ENCODE measurements around the gene ADAMTS12.
"Not testable (repeated sequence)": the region's sequence is repeated elsewhere in the genome, so short reads cannot be mapped to it uniquely, and the experiment has no call there.

ADAMTS12 gene

DNA sequence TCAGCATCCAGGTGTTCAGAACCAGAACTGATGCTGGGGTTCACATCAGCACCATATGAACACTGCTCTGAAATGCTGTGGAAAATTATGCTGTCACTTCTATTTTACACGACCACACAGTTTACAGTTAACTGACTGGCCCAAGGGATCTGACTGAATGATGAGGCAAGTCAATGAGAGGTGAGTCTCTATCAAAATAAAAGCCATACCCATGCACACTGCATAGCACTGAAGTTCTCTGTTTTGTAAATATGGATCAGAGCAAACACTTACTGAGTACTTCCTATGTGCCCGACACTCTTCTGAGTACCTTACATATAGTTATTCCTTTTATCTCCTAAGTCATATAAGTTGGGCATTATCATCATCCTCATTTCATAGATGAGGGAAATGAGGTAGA lies 328.3 kb downstream of the ADAMTS12 start:
- no peaks in the 10 kb centered on the region for H3K9me3 ChIP-seq (ENCODE audit: low read length)
- no peak overlapping the region for H3K4me3 ChIP-seq (ENCODE audit: low read depth in 1 of 2, low read length in 2 of 2)

DNA sequence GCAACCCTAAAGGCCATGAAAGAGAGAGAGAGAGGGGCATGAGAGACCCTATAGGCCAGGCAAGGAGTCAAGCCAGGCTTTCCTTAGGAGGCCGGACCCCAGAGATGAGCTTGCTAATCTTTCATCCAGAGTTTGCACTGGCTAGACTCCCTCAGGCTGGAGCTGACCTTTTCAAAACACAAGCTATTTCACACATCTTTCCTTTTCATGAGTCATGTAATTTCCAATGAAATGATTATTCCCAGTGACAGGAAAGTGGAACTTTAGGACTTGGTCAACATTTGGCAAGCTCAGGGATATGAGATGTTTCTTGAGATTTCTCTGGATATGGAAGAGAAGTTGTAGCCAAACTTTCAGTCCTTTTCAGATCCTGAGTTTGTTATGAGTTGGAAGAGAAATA lies 333.3 kb downstream of the ADAMTS12 start:
- Histone ChIP-seq H3K36me3 (ENCODE audit: insufficient read depth, low read length) (peaks cover 4% of the 10 kb centered on the region), H3K4me1 (ENCODE audit: insufficient read depth, low read length) (peaks cover 4% of the 10 kb centered on the region), H3K27ac (ENCODE audit: low read depth, low read length) (no peak overlapping the region), H3K4me3 (ENCODE audit: low read depth in 1 of 2, low read length in 2 of 2) (no peak overlapping the region), H3K27me3 (ENCODE audit: control insufficient read depth in 1 of 2, insufficient read depth in 2 of 2, low read length in 2 of 2) (no peaks in the 10 kb centered on the region), H3K9ac (ENCODE audit: low read length) (no peak overlapping the region), H3K9me3 (ENCODE audit: low read length) (no peaks in the 10 kb centered on the region)

More for the DNA sequence above, 328.3 kb downstream of the ADAMTS12 start:
- Histone ChIP-seq H3K9ac (ENCODE audit: low read length) (no peak overlapping the region), H3K27ac (ENCODE audit: low read depth, low read length) (no peak overlapping the region), H3K36me3 (ENCODE audit: insufficient read depth, low read length) (no peaks in the 10 kb centered on the region), H3K4me1 (ENCODE audit: insufficient read depth, low read length) (peaks cover 5% of the 10 kb centered on the region), H3K27me3 (ENCODE audit: control insufficient read depth in 1 of 2, insufficient read depth in 2 of 2, low read length in 2 of 2) (no peaks in the 10 kb centered on the region)

DNA sequence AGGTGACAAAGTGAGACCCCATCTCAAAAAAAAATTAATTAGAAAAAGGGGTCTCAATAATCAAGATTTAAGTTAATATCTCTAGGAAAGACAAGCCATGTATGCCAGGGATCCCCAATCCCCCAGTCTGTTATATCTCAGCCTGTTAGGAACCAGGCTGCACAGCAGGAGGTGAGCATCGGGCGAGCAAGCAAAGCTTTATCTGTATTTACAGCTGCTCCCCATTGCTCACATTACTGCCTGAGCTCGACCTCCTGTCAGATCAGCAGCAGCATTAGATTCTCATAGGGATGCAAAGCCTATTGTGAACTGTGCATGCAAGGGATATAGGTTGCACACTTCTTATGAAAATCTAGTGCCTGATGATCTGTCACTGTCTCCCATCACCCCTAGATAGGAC lies 334.2 kb downstream of the ADAMTS12 start:
- H3K4me1 ChIP-seq (ENCODE audit: insufficient read depth, low read length), result no peaks in the 10 kb centered on the region
- H3K4me3 ChIP-seq (ENCODE audit: low read depth in 1 of 2, low read length in 2 of 2), result no peak overlapping the region
- H3K9me3 ChIP-seq (ENCODE audit: low read length), result no peaks in the 10 kb centered on the region
- H3K9ac ChIP-seq (ENCODE audit: low read length), result no peak overlapping the region
- no peak overlapping the region for H3K27ac ChIP-seq (ENCODE audit: low read depth, low read length)
- H3K36me3 ChIP-seq (ENCODE audit: insufficient read depth, low read length), result peaks cover 4% of the 10 kb centered on the region
- H3K27me3 ChIP-seq (ENCODE audit: control insufficient read depth in 1 of 2, insufficient read depth in 2 of 2, low read length in 2 of 2), result no peaks in the 10 kb centered on the region

DNA sequence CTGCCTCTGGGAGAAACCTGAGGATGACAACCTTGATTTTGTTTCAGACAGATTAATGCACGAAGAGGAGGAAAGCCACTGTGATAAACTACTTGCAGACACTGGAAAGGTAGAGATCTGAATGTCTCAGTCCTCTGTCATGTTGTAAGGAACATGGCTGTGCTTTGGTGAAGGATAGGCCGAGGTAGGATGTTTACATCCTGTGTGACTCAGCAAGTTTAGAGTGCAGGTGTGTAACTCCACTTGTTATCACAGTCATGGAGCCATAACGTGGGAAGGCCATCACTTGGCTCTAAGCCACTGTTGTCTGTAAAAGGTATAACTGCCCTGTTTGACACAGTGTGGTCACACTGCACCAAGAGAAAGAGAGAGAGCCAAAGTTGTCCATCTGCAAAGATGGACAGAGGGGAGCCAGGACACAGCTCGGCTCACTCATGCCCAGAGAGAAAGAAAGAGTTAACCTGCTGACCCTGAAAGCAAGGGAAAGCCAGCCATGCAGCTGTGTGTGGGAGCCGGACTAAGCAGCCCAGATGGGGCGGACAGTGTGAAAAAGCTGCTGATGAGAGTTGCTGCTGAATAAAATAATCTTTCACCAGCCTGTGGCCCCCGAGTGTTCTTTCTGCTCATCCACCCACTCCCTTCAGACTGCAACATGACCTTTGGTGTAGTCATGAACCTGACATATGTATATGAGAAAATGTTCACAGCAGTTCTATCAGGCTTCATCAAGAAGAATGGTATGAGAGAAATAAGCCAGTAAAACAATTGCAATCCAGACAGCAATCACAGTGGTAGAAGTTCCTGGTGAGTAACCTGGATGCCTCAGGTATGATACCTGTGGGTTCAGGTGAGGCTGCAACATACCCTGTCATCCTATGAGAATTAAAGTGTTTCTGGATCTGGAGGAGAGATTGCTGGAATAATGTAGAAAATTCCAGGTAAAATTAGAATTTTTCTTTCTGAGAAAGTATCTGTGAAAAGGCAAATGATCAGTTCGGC lies 335.2 kb downstream of the ADAMTS12 start:
- Histone ChIP-seq H3K27ac (ENCODE audit: low read depth, low read length) (no peak overlapping the region), H3K9me3 (ENCODE audit: low read length) (no peaks in the 10 kb centered on the region), H3K4me1 (ENCODE audit: insufficient read depth, low read length) (no peaks in the 10 kb centered on the region), H3K27me3 (ENCODE audit: control insufficient read depth in 1 of 2, insufficient read depth in 2 of 2, low read length in 2 of 2) (no peaks in the 10 kb centered on the region), H3K9ac (ENCODE audit: low read length) (no peak overlapping the region), H3K36me3 (ENCODE audit: insufficient read depth, low read length) (peaks cover 4% of the 10 kb centered on the region), H3K4me3 (ENCODE audit: low read depth in 1 of 2, low read length in 2 of 2) (no peak overlapping the region)

DNA sequence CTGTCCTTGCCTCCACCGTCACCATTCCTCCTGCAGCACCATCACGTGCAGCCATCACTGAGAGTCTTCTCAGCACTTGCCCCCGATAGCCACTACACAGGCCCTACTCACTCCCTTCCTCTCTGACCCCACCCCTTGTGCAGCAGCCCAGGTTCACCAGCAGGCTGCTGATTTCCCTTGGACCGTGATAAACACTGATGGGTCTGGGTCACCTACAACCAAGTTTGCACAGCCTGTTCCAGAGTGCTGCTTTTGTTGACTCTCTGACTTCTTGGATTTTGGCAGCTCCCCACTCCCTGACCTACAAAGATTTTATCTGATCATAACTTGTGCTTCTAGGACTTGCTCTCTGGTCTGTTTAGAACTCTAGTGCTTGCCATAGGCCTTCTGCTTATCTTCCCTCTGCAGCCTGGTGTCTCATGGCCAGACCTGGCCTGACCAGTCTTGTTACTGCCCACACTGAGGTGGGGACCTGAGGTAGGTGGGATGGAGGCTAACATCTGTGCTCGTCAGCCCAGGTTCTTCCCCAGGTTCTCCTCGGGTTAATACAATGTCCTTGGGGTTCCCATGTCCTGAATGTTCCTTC lies 341.7 kb downstream of the ADAMTS12 start:
- Histone ChIP-seq H3K36me3 (ENCODE audit: insufficient read depth, low read length) (peaks cover 10% of the 10 kb centered on the region), H3K27me3 (ENCODE audit: control insufficient read depth in 1 of 2, insufficient read depth in 2 of 2, low read length in 2 of 2) (no peaks in the 10 kb centered on the region), H3K9me3 (ENCODE audit: low read length) (no peaks in the 10 kb centered on the region), H3K9ac (ENCODE audit: low read length) (no peak overlapping the region), H3K4me1 (ENCODE audit: insufficient read depth, low read length) (no peaks in the 10 kb centered on the region), H3K27ac (ENCODE audit: low read depth, low read length) (no peak overlapping the region), H3K4me3 (ENCODE audit: low read depth in 1 of 2, low read length in 2 of 2) (no peak overlapping the region)

DNA sequence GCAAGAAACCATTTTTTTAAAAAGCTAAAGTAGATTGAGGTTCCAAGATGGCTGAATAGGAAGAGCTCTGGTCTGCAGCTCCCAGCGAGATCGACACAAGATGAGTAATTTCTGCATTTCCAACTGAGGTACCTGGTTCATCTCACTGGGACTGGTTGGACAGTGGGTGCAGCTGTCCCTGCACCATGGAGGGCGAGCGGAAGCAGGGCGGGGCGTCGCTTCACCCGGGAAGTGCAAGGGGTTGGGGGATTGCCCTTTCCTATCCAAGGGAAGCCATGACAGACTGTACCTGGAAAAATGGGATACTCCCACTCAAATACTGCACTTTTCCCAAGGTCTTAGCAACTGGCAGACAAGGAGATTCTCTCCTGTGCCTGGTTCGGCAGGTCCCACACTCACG lies 352.0 kb downstream of the ADAMTS12 start:
- H3K9ac ChIP-seq (ENCODE audit: low read length); H3K9me3 ChIP-seq (ENCODE audit: low read length): not testable (repeated sequence)

DNA sequence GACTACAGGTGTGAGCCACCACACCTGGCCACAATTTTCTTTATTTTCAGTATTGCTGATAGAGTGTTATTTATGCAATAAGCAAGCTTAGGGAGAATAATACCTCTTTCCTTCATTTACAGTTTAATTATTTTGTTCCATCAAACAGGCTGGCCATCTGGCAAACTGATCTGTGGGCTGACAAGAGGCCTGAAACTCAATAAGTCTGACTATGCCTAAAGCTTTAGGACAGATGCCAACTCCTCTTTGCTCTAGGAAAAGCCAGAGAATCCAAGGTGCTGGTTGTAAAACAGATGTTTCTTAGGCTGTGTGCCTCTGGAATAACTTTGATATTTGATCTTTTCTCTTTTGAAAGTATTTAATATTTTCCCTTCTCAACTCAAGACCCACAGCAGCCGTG lies 352.6 kb downstream of the ADAMTS12 start:
- Histone ChIP-seq H3K4me1 (ENCODE audit: insufficient read depth, low read length) (peaks cover 10% of the 10 kb centered on the region), H3K9me3 (ENCODE audit: low read length) (no peaks in the 10 kb centered on the region), H3K36me3 (ENCODE audit: insufficient read depth, low read length) (no peaks in the 10 kb centered on the region), H3K27me3 (ENCODE audit: control insufficient read depth in 1 of 2, insufficient read depth in 2 of 2, low read length in 2 of 2) (no peaks in the 10 kb centered on the region), H3K27ac (ENCODE audit: low read depth, low read length) (no peak overlapping the region), H3K4me3 (ENCODE audit: low read depth in 1 of 2, low read length in 2 of 2) (no peak overlapping the region), H3K9ac (ENCODE audit: low read length) (no peak overlapping the region)

More for the DNA sequence above, 352.0 kb downstream of the ADAMTS12 start:
- H3K36me3 ChIP-seq (ENCODE audit: insufficient read depth, low read length); H3K4me3 ChIP-seq (ENCODE audit: low read depth in 1 of 2, low read length in 2 of 2); H3K27ac ChIP-seq (ENCODE audit: low read depth, low read length); H3K4me1 ChIP-seq (ENCODE audit: insufficient read depth, low read length); H3K27me3 ChIP-seq (ENCODE audit: control insufficient read depth in 1 of 2, insufficient read depth in 2 of 2, low read length in 2 of 2): not testable (repeated sequence)

DNA sequence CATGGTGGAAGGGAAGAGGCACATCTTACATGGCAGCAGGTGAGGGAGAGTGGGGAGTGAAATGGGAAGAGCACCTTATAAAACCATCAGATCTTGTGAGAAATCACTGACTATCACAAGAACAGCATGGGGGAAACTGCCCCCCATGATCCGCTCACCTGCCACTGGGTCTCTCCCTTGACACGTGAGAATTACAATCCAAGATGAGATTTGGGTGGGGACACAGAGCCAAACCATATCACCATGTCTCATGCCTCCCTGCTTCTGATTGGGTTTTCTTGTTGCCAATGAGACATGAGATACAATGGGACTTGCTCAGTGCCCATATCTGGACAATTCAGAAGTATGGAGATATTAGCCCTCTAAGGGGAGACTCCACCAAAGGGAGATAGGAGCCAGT lies 353.6 kb downstream of the ADAMTS12 start:
- H3K36me3 ChIP-seq (ENCODE audit: insufficient read depth, low read length), result no peaks in the 10 kb centered on the region
- H3K27me3 ChIP-seq (ENCODE audit: control insufficient read depth in 1 of 2, insufficient read depth in 2 of 2, low read length in 2 of 2), result no peaks in the 10 kb centered on the region
- no peaks in the 10 kb centered on the region for H3K9me3 ChIP-seq (ENCODE audit: low read length)
- peaks cover 10% of the 10 kb centered on the region for H3K4me1 ChIP-seq (ENCODE audit: insufficient read depth, low read length)
- no peak overlapping the region for H3K9ac ChIP-seq (ENCODE audit: low read length)
- H3K4me3 ChIP-seq (ENCODE audit: low read depth in 1 of 2, low read length in 2 of 2), result no peak overlapping the region
- no peak overlapping the region for H3K27ac ChIP-seq (ENCODE audit: low read depth, low read length)

DNA sequence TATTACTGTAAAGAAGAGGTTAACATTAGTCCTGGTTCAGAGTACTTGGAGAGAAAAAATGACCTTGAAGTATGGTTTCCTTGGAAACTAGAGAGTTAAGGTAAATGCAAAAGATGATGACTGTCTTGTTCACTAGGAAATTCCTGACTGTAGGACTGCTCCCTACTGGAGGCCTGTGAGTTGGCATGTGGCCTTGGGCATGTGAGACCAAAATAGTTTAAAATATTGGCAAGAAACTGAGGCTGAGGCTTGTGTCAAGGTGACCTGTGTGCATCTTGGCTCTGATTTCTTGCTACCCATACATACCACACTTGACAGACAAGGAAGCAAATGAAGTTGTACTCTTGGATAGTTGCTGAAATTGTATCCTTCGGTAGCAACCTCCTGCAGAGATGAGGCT lies 354.6 kb downstream of the ADAMTS12 start:
- Histone ChIP-seq H3K4me1 (ENCODE audit: insufficient read depth, low read length) (peaks cover 10% of the 10 kb centered on the region), H3K4me3 (ENCODE audit: low read depth in 1 of 2, low read length in 2 of 2) (no peak overlapping the region), H3K27ac (ENCODE audit: low read depth, low read length) (no peak overlapping the region), H3K36me3 (ENCODE audit: insufficient read depth, low read length) (no peaks in the 10 kb centered on the region), H3K9ac (ENCODE audit: low read length) (no peak overlapping the region), H3K27me3 (ENCODE audit: control insufficient read depth in 1 of 2, insufficient read depth in 2 of 2, low read length in 2 of 2) (no peaks in the 10 kb centered on the region), H3K9me3 (ENCODE audit: low read length) (no peaks in the 10 kb centered on the region)

DNA sequence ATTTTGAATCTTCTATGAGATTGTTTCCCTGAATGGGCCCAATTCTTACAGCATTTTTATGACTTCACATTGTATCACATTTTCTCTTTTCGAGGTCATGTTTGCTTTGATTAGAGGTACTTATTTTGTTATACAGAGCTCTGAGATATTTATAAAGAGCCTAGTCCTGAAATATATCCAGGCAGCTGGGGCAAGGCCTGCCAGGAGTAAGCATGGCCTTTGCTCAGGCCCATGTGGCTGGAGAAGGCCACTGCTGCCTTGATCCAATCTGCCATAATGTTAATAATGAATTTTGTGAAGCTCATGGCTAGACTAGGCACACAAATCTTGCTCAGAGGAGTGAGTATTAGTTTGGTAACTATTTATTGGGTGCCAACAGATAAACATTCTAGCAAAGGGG lies 355.0 kb downstream of the ADAMTS12 start:
- Histone ChIP-seq H3K9me3 (ENCODE audit: low read length) (no peaks in the 10 kb centered on the region), H3K9ac (ENCODE audit: low read length) (no peak overlapping the region), H3K4me1 (ENCODE audit: insufficient read depth, low read length) (peaks cover 10% of the 10 kb centered on the region), H3K36me3 (ENCODE audit: insufficient read depth, low read length) (no peaks in the 10 kb centered on the region), H3K4me3 (ENCODE audit: low read depth in 1 of 2, low read length in 2 of 2) (no peak overlapping the region), H3K27ac (ENCODE audit: low read depth, low read length) (no peak overlapping the region), H3K27me3 (ENCODE audit: control insufficient read depth in 1 of 2, insufficient read depth in 2 of 2, low read length in 2 of 2) (no peaks in the 10 kb centered on the region)

DNA sequence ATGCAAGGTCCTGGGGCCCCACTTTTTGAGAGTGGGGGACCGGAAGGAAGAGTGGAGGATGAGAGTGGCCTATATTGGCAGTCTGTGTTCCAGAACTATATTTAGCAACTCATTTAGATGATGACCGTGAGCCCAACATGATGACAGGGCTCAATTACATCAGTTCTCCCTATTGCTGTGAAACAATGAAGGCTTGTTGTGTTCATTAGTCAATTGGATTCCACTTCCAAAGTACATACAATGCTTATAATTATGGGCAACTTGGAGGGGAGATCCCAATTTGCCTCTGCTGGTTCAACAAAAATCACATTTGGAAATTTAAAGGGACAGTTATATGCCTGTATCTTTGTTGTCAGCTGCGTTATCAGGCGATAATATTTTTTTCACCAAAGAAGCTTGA lies 360.0 kb downstream of the ADAMTS12 start:
- Histone ChIP-seq H3K36me3 (ENCODE audit: insufficient read depth, low read length) (no peaks in the 10 kb centered on the region), H3K9me3 (ENCODE audit: low read length) (no peaks in the 10 kb centered on the region), H3K27ac (ENCODE audit: low read depth, low read length) (no peak overlapping the region), H3K4me1 (ENCODE audit: insufficient read depth, low read length) (peaks cover 3% of the 10 kb centered on the region), H3K9ac (ENCODE audit: low read length) (no peak overlapping the region), H3K4me3 (ENCODE audit: low read depth in 1 of 2, low read length in 2 of 2) (no peak overlapping the region), H3K27me3 (ENCODE audit: control insufficient read depth in 1 of 2, insufficient read depth in 2 of 2, low read length in 2 of 2) (no peaks in the 10 kb centered on the region)

DNA sequence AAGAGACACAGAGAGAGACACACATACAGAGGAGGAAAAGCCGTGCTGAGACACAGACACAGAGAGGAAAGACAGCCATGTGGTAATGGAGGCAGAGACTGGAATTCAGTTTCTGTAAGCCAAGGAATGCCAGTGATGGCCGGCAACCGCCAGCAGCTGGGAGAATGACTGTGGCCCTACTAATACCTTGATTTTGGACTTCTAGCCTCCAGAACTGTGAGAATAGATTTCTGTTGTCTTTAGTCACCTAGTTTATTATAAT lies 360.8 kb downstream of the ADAMTS12 start:
- H3K9ac ChIP-seq (ENCODE audit: low read length), result no peak overlapping the region
- no peak overlapping the region for H3K4me3 ChIP-seq (ENCODE audit: low read depth in 1 of 2, low read length in 2 of 2)
- no peaks in the 10 kb centered on the region for H3K27me3 ChIP-seq (ENCODE audit: control insufficient read depth in 1 of 2, insufficient read depth in 2 of 2, low read length in 2 of 2)
- H3K4me1 ChIP-seq (ENCODE audit: insufficient read depth, low read length), result no peaks in the 10 kb centered on the region
- H3K36me3 ChIP-seq (ENCODE audit: insufficient read depth, low read length), result no peaks in the 10 kb centered on the region
- H3K9me3 ChIP-seq (ENCODE audit: low read length), result no peaks in the 10 kb centered on the region
- no peak overlapping the region for H3K27ac ChIP-seq (ENCODE audit: low read depth, low read length)

All from muscle layer of colon (tissue), 2 donors.